Panc1 (cell line): Measurements from ENCODE around the gene GREB1L.

Experiments used
- POLR2AphosphoS5 ChIP-seq: IDR thresholded peaks from 2 replicates; pipeline ENCODE4 v1.6.1; 2012; ENCODE audit warnings: mild to moderate bottlenecking, low read depth, low read length, moderate library complexity
- TCF7L2 ChIP-seq: IDR thresholded peaks from 2 replicates; pipeline ENCODE4 v1.6.1; 2011; ENCODE audit warnings: mild to moderate bottlenecking, low read depth, low read length, inconsistent platforms
- TF ChIP-seq, protein P1 (sequence below): fragments of 450-650 bp; IDR thresholded peaks from 2 replicates; pipeline ENCODE4 v1.5.1; 2017; ENCODE audit warnings: mild to moderate bottlenecking
- TF ChIP-seq, protein P2 (sequence below), 2 experiments: IDR thresholded peaks; 2 replicates each; pipeline ENCODE4 v1.6.1; 2011 to 2012; ENCODE audit warnings: low read depth in 2 of 2, control low read depth in 1 of 2, low read length in 1 of 2, mild to moderate bottlenecking in 1 of 2, moderate library complexity in 1 of 2; ENCODE audit not compliant: insufficient read depth in 1 of 2

DNA sequence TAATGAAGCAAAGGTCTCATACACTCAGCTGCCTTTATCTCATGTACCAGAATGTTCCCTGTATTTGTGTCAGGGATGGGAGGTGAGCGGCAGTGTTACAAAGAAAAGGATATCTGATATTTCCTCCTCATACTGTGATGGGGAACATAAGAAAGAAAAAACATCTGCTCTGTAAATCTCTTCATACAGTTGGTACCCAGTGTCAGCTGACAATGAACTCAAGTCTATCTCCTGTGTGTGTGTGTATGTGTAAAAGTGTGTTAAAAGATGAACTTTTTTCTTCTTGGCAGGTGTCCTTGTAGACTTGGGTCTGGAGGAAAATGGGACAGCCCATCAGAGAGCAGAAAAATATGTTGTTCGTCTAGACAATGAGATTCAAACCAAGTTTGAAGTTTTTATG, 230.7 kb downstream of the GREB1L start:
- TF ChIP-seq, protein P1, sequence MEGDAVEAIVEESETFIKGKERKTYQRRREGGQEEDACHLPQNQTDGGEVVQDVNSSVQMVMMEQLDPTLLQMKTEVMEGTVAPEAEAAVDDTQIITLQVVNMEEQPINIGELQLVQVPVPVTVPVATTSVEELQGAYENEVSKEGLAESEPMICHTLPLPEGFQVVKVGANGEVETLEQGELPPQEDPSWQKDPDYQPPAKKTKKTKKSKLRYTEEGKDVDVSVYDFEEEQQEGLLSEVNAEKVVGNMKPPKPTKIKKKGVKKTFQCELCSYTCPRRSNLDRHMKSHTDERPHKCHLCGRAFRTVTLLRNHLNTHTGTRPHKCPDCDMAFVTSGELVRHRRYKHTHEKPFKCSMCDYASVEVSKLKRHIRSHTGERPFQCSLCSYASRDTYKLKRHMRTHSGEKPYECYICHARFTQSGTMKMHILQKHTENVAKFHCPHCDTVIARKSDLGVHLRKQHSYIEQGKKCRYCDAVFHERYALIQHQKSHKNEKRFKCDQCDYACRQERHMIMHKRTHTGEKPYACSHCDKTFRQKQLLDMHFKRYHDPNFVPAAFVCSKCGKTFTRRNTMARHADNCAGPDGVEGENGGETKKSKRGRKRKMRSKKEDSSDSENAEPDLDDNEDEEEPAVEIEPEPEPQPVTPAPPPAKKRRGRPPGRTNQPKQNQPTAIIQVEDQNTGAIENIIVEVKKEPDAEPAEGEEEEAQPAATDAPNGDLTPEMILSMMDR: no peak
- TF ChIP-seq, protein P2, sequence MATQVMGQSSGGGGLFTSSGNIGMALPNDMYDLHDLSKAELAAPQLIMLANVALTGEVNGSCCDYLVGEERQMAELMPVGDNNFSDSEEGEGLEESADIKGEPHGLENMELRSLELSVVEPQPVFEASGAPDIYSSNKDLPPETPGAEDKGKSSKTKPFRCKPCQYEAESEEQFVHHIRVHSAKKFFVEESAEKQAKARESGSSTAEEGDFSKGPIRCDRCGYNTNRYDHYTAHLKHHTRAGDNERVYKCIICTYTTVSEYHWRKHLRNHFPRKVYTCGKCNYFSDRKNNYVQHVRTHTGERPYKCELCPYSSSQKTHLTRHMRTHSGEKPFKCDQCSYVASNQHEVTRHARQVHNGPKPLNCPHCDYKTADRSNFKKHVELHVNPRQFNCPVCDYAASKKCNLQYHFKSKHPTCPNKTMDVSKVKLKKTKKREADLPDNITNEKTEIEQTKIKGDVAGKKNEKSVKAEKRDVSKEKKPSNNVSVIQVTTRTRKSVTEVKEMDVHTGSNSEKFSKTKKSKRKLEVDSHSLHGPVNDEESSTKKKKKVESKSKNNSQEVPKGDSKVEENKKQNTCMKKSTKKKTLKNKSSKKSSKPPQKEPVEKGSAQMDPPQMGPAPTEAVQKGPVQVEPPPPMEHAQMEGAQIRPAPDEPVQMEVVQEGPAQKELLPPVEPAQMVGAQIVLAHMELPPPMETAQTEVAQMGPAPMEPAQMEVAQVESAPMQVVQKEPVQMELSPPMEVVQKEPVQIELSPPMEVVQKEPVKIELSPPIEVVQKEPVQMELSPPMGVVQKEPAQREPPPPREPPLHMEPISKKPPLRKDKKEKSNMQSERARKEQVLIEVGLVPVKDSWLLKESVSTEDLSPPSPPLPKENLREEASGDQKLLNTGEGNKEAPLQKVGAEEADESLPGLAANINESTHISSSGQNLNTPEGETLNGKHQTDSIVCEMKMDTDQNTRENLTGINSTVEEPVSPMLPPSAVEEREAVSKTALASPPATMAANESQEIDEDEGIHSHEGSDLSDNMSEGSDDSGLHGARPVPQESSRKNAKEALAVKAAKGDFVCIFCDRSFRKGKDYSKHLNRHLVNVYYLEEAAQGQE (IDR thresholded peaks at IDR 0.05; ENCODE audit: insufficient read depth in 1 of 2, low read depth in 2 of 2, low read length in 1 of 2): no peak
- TF ChIP-seq POLR2AphosphoS5 (no peak), TCF7L2 (no peak)
